HL-60 (cell line): ENCODE results near the gene RIPPLY3.

Source experiments
- DNase-seq, 2 experiments: peaks; one replicate each; pipeline ENCODE4 v3.0.0-alpha.2; 2010 to 2020; ENCODE audit warnings: low read depth in 1 of 2, low spot score in 1 of 2
- H3K27ac ChIP-seq: fragments of 250-450 bp; sonication (Bioruptor Pico); replicated peaks from 2 replicates; pipeline ENCODE4 v1.5.1; 2020; ENCODE audit warnings: mild to moderate bottlenecking, moderate library complexity
- H3K27me3 ChIP-seq: fragments of 250-450 bp; sonication (Bioruptor Pico); 2 replicates; pipeline ENCODE4 v1.5.1; 2021; ENCODE audit warnings: mild to moderate bottlenecking, moderate library complexity; ENCODE audit not compliant: insufficient read depth, poor library complexity, severe bottlenecking
- H3K4me3 ChIP-seq: replicated peaks from 2 replicates; pipeline ENCODE4 v1.5.1; 2011; ENCODE audit warnings: mild to moderate bottlenecking, control low read depth, low read length; ENCODE audit not compliant: insufficient read depth
- GABPA ChIP-seq: IDR thresholded peaks from 2 replicates; pipeline ENCODE4 v1.6.1; 2012; ENCODE audit warnings: low read depth
- POLR2AphosphoS5 ChIP-seq: IDR thresholded peaks from 2 replicates; pipeline ENCODE4 v1.6.1; 2012; ENCODE audit warnings: low read depth
- SPI1 ChIP-seq: IDR thresholded peaks from 2 replicates; pipeline ENCODE4 v1.6.1; 2012; ENCODE audit warnings: low read depth, mild to moderate bottlenecking, borderline replicate concordance
- TF ChIP-seq, protein P1 (sequence below): IDR thresholded peaks from one replicate; pipeline ENCODE4 v1.5.1; 2011; ENCODE audit warnings: low read length, control low read depth, inconsistent platforms; ENCODE audit not compliant: insufficient read depth
- TF ChIP-seq, protein P2 (sequence below): IDR thresholded peaks from 2 replicates; pipeline ENCODE4 v1.6.1; 2012; ENCODE audit warnings: low read depth; ENCODE audit not compliant: insufficient replicate concordance

RIPPLY3 gene

DNA sequence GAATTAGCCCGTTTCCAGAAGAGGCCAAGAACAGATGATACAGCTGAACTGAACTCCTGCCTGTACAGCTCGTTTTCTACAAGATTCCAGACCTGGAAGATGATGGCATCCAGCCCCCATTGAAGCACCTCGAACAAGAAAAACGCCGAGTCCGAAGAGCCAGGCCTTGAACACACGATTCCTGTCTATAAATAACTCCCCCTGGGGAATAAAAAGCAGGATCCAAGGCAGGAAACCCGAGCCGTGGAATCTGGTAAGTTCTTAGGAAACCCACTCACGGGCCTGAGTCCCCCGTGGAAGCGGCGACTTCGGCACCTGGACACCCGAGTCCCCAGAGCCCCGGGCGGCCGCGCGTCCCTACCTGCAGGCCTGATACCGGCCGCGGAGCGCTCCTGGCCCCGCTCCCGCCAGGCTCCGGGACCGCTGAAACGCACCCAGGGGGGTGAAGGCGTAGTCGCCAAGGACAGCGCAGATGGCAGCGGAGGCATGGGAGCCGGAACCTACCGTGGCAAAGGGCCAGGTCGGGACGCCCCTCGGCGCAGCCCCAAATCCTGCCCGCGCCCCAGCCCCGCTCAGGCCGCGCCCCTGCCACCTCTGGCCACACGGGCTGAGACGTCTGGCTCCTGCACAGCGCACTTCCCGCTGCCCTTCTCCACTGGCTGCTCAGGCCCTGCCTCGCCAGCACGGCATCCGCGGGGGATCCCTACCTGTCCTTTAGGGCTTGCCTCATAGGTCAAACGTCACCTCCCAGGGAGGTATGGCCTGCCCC, 26.0 kb upstream of the RIPPLY3 start:
- Histone ChIP-seq H3K27ac (no peak overlapping the region), H3K4me3 (no peak overlapping the region), H3K27me3 (peaks cover 8% of the 10 kb centered on the region)
- no peak for TF ChIP-seq GABPA
- TF ChIP-seq, protein P1, sequence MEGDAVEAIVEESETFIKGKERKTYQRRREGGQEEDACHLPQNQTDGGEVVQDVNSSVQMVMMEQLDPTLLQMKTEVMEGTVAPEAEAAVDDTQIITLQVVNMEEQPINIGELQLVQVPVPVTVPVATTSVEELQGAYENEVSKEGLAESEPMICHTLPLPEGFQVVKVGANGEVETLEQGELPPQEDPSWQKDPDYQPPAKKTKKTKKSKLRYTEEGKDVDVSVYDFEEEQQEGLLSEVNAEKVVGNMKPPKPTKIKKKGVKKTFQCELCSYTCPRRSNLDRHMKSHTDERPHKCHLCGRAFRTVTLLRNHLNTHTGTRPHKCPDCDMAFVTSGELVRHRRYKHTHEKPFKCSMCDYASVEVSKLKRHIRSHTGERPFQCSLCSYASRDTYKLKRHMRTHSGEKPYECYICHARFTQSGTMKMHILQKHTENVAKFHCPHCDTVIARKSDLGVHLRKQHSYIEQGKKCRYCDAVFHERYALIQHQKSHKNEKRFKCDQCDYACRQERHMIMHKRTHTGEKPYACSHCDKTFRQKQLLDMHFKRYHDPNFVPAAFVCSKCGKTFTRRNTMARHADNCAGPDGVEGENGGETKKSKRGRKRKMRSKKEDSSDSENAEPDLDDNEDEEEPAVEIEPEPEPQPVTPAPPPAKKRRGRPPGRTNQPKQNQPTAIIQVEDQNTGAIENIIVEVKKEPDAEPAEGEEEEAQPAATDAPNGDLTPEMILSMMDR, result no peak
- TF ChIP-seq SPI1, result no peak
- TF ChIP-seq, protein P2, sequence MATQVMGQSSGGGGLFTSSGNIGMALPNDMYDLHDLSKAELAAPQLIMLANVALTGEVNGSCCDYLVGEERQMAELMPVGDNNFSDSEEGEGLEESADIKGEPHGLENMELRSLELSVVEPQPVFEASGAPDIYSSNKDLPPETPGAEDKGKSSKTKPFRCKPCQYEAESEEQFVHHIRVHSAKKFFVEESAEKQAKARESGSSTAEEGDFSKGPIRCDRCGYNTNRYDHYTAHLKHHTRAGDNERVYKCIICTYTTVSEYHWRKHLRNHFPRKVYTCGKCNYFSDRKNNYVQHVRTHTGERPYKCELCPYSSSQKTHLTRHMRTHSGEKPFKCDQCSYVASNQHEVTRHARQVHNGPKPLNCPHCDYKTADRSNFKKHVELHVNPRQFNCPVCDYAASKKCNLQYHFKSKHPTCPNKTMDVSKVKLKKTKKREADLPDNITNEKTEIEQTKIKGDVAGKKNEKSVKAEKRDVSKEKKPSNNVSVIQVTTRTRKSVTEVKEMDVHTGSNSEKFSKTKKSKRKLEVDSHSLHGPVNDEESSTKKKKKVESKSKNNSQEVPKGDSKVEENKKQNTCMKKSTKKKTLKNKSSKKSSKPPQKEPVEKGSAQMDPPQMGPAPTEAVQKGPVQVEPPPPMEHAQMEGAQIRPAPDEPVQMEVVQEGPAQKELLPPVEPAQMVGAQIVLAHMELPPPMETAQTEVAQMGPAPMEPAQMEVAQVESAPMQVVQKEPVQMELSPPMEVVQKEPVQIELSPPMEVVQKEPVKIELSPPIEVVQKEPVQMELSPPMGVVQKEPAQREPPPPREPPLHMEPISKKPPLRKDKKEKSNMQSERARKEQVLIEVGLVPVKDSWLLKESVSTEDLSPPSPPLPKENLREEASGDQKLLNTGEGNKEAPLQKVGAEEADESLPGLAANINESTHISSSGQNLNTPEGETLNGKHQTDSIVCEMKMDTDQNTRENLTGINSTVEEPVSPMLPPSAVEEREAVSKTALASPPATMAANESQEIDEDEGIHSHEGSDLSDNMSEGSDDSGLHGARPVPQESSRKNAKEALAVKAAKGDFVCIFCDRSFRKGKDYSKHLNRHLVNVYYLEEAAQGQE, result no peak
- no peak for TF ChIP-seq POLR2AphosphoS5
- no peak for DNase-seq

DNA sequence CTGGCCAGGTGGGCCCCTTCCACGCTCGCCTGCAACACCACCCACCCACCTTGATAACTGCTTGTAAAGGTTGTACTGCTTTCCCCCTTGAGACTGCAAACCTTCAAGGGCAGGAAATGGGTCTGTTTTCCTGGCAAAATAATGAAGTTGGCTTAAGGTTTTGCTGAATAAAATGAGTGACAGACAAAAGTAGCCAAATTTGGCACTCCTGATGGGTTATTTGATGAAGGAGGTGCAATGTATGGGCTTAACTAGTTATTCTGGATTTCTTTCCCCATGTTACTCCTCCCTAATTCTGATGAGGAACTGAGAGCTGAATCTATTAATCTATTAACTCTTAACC, 25.5 kb upstream of the RIPPLY3 start:
- no peak overlapping the region for H3K4me3 ChIP-seq
- no peak for TF ChIP-seq POLR2AphosphoS5
- no peak for TF ChIP-seq SPI1
- TF ChIP-seq, protein P2, result no peak
- TF ChIP-seq, protein P1, result no peak
- no peak for TF ChIP-seq GABPA
- H3K27ac ChIP-seq, result no peak overlapping the region
- no peak for DNase-seq
- H3K27me3 ChIP-seq, result peaks cover 8% of the 10 kb centered on the region

DNA sequence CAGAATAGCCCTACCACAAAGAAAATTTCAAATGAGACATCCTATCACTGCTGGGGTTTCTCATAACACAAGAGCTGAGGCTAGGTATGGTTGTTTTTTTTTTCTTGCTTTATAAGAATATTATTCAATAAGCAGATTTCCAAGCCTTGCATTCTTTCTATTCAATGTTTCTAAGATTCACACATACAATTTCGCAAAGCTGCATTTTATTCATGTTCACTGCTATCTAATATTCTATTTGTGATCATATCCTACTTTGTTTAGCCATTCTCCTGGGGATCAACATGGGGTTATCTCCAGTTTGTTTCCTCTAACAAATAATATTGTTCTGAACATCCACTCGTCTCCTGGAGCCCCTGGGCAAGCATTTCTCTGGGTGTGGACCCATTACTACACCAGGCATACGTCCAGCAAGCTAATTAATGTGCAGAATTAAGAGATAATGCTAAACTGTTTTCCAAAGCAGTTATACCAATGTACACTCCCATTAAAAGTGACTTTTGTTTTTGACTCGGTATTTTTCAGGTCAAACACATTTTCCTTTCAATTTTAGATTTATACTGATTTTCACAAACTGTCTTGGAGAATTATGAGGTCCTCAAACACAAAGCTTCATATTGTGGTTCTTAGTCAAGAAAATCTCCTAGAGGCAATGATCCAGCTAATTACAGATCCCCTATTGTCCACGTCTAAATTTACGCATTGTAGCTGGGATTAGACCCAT, 24.4 kb upstream of the RIPPLY3 start:
- H3K27ac ChIP-seq, result no peak overlapping the region
- TF ChIP-seq GABPA (no peak), SPI1 (no peak), POLR2AphosphoS5 (no peak)
- TF ChIP-seq, protein P2, result no peak
- TF ChIP-seq, protein P1, result no peak
- peaks cover 8% of the 10 kb centered on the region for H3K27me3 ChIP-seq
- no peak overlapping the region for H3K4me3 ChIP-seq
- no peak for DNase-seq
